ENCODE results near the gene LRMDA. TPM values are rescaled to one million over a fixed set of nuclear protein-coding genes. Genes with fewer than 3 reads are reported as not detected.

Gene LRMDA
- total RNA-seq, 1 donor from 2014 or later = 5.2 TPM

GRCh38 chr10:76333326-76333725 is 901.9 kb downstream of the LRMDA start:
- no peak overlapping the region for H3K27ac ChIP-seq
- peaks cover 3% of the 10 kb centered on the region for H3K36me3 Mint-ChIP-seq
- no peak overlapping the region for H3K9ac ChIP-seq
- H3K4me1 ChIP-seq = peaks cover 12% of the 10 kb centered on the region
- no peak overlapping the region for H2AFZ ChIP-seq (replicated peaks)
- H3K27ac Mint-ChIP-seq = peak overlapping the region; percentile 80
- H4K20me1 ChIP-seq (ENCODE audit: low read depth) = no peaks in the 10 kb centered on the region
- H3K27me3 Mint-ChIP-seq (ENCODE audit: insufficient read depth, low read depth) = peaks cover 8% of the 10 kb centered on the region
- peaks cover 5% of the 10 kb centered on the region for H3F3A ChIP-seq (ENCODE audit: low read depth)
- H3K4me3 Mint-ChIP-seq = no peak overlapping the region
- DNase-seq (ENCODE audit: low spot score) = no peak
- H3K79me2 ChIP-seq (ENCODE audit: low read depth) = no peaks in the 10 kb centered on the region
- H3K27me3 ChIP-seq = no peaks in the 10 kb centered on the region
- H3K4me2 ChIP-seq = peak overlapping the region; percentile 4
- H3K36me3 ChIP-seq = no peaks in the 10 kb centered on the region
- H3K9me3 Mint-ChIP-seq = peaks cover 5% of the 10 kb centered on the region
- TF ChIP-seq EZH2phosphoT487 (IDR thresholded peaks at IDR 0.05) (no peak), EZH2 (IDR thresholded peaks at IDR 0.05) (no peak), CTCF (IDR thresholded peaks at IDR 0.05) (no peak)
- no peaks in the 10 kb centered on the region for H3K9me3 ChIP-seq (ENCODE audit: low read depth)
- H3K4me3 ChIP-seq = no peak overlapping the region
- H3K4me1 Mint-ChIP-seq = peaks cover 43% of the 10 kb centered on the region

- Histone ChIP-seq H3K4me2 (peak overlapping the region; percentile 4), H2AFZ (replicated peaks) (peak overlapping the region; percentile 58), H3K9ac (no peak overlapping the region), H3K79me2 (ENCODE audit: low read depth) (no peaks in the 10 kb centered on the region), H3K9me3 (ENCODE audit: low read depth) (no peaks in the 10 kb centered on the region), H3F3A (ENCODE audit: low read depth) (peaks cover 5% of the 10 kb centered on the region), H3K27me3 (no peaks in the 10 kb centered on the region), H3K27ac (peak overlapping the region; percentile 18), H3K36me3 (no peaks in the 10 kb centered on the region), H3K4me1 (peaks cover 12% of the 10 kb centered on the region), H4K20me1 (ENCODE audit: low read depth) (no peaks in the 10 kb centered on the region), H3K4me3 (no peak overlapping the region)
- Mint-ChIP-seq H3K4me3 (no peak overlapping the region), H3K27ac (peak overlapping the region; percentile 80), H3K27me3 (ENCODE audit: insufficient read depth, low read depth) (peaks cover 8% of the 10 kb centered on the region), H3K36me3 (peaks cover 3% of the 10 kb centered on the region), H3K9me3 (peaks cover 5% of the 10 kb centered on the region), H3K4me1 (peaks cover 43% of the 10 kb centered on the region)
- TF ChIP-seq CTCF (IDR thresholded peaks at IDR 0.05) (no peak), EZH2 (IDR thresholded peaks at IDR 0.05) (no peak), EZH2phosphoT487 (IDR thresholded peaks at IDR 0.05) (no peak)
- DNase-seq (ENCODE audit: low spot score) = peak; percentile 48
Measured at GRCh38 chr10:76333796-76334195, 902.4 kb downstream of the LRMDA start.

- Histone ChIP-seq H3K4me2 (peak overlapping the region; percentile 4), H3K27me3 (no peaks in the 10 kb centered on the region), H3K9me3 (ENCODE audit: low read depth) (no peaks in the 10 kb centered on the region), H3K9ac (no peak overlapping the region), H3K4me1 (peaks cover 12% of the 10 kb centered on the region), H4K20me1 (ENCODE audit: low read depth) (no peaks in the 10 kb centered on the region), H3K4me3 (no peak overlapping the region), H3K79me2 (ENCODE audit: low read depth) (no peaks in the 10 kb centered on the region), H2AFZ (replicated peaks) (peak overlapping the region; percentile 58), H3F3A (ENCODE audit: low read depth) (peaks cover 5% of the 10 kb centered on the region), H3K36me3 (no peaks in the 10 kb centered on the region), H3K27ac (peak overlapping the region; percentile 18)
- H3K4me1 Mint-ChIP-seq = peaks cover 43% of the 10 kb centered on the region
- DNase-seq (ENCODE audit: low spot score) = no peak
- H3K4me3 Mint-ChIP-seq = no peak overlapping the region
- H3K27ac Mint-ChIP-seq = peak overlapping the region; percentile 80
- H3K27me3 Mint-ChIP-seq (ENCODE audit: insufficient read depth, low read depth) = peaks cover 6% of the 10 kb centered on the region
- no peak for TF ChIP-seq EZH2phosphoT487 (IDR thresholded peaks at IDR 0.05)
- no peak for TF ChIP-seq CTCF (IDR thresholded peaks at IDR 0.05)
- TF ChIP-seq EZH2 (IDR thresholded peaks at IDR 0.05) = no peak
- peaks cover 3% of the 10 kb centered on the region for H3K36me3 Mint-ChIP-seq
- H3K9me3 Mint-ChIP-seq = peaks cover 5% of the 10 kb centered on the region
Measured at GRCh38 chr10:76334255-76334654, 902.8 kb downstream of the LRMDA start.

All from neural progenitor cell (in vitro differentiated cells).